CD14-positive monocyte (primary cell): ENCODE results near the gene PKP4. TPM values are rescaled to one million over a fixed set of nuclear protein-coding genes. Genes with fewer than 3 reads are reported as not detected.

Source experiments
- DNase-seq, 3 donors: peaks; one replicate each; pipeline ENCODE4 v3.0.0-alpha.2; 2011 to 2022
- H2AFZ ChIP-seq: 2 replicates; pipeline ENCODE4 v1.6.0; 2012; ENCODE audit warnings: mild to moderate bottlenecking, low read depth, low read length, inconsistent platforms; ENCODE audit not compliant: insufficient read depth, poor library complexity, severe bottlenecking
- H3K27ac ChIP-seq, 2 donors: 1 replicate in 1 of 2; 2 replicates in 1 of 2; pipeline ENCODE4 v1.5.1; 2012 to 2013; ENCODE audit warnings: low read length in 2 of 2, control low read depth in 1 of 2, inconsistent platforms in 1 of 2, low read depth in 1 of 2, mild to moderate bottlenecking in 1 of 2
- H3K27me3 ChIP-seq, 2 donors: one replicate each; pipeline versions ENCODE4 v1.6.0 to v1.6.1; 2011 to 2013; ENCODE audit warnings: low read length in 2 of 2; ENCODE audit not compliant: control insufficient read depth in 2 of 2, insufficient read depth in 2 of 2
- H3K36me3 ChIP-seq, 2 donors: replicated peaks in 1 of 2; 1 replicate in 1 of 2; 2 replicates in 1 of 2; pipeline versions ENCODE4 v1.5.1 to v1.6.1; 2012 to 2013; ENCODE audit warnings: low read length in 2 of 2, control low read depth in 1 of 2, inconsistent platforms in 1 of 2, mild to moderate bottlenecking in 1 of 2; ENCODE audit not compliant: insufficient read depth in 2 of 2, control insufficient read depth in 1 of 2
- H3K4me1 ChIP-seq, 2 donors: 1 replicate in 1 of 2; 2 replicates in 1 of 2; pipeline versions ENCODE4 v1.5.1 to v1.6.1; 2012 to 2013; ENCODE audit warnings: low read length in 2 of 2, control low read depth in 1 of 2, inconsistent platforms in 1 of 2, mild to moderate bottlenecking in 1 of 2, moderate library complexity in 1 of 2; ENCODE audit not compliant: insufficient read depth in 2 of 2, control insufficient read depth in 1 of 2
- H3K4me2 ChIP-seq: replicated peaks from 2 replicates; pipeline ENCODE3; 2012; ENCODE audit warnings: low read length, moderate library complexity, mild to moderate bottlenecking; ENCODE audit not compliant: poor library complexity, severe bottlenecking; ENCODE audit errors: extremely low read depth
- H3K4me3 ChIP-seq, 3 experiments: fragments of 200-600 bp in 1 of 3; sonication (generic) in 1 of 3; replicated peaks in 1 of 3; 1 replicate in 2 of 3; 2 replicates in 1 of 3; pipeline ENCODE4 v1.5.1; 2011 to 2013; ENCODE audit warnings: low read length in 3 of 3, mild to moderate bottlenecking in 3 of 3, control low read depth in 2 of 3, low read depth in 2 of 3, inconsistent platforms in 1 of 3, moderate library complexity in 1 of 3
- H3K79me2 ChIP-seq: 2 replicates; pipeline ENCODE4 v1.6.0; 2012; ENCODE audit warnings: mild to moderate bottlenecking, control low read depth, inconsistent platforms, low read length, moderate library complexity; ENCODE audit not compliant: insufficient read depth
- H3K9ac ChIP-seq: 2 replicates; pipeline ENCODE4 v1.6.0; 2017; ENCODE audit warnings: low read length, mild to moderate bottlenecking; ENCODE audit not compliant: insufficient read depth, poor library complexity, severe bottlenecking
- H3K9me3 ChIP-seq, 2 donors: replicated peaks in 1 of 2; 1 replicate in 1 of 2; 2 replicates in 1 of 2; pipeline versions ENCODE4 v1.5.1 to v1.6.1; 2012 to 2013; ENCODE audit warnings: low read length in 2 of 2, control low read depth in 1 of 2; ENCODE audit not compliant: control insufficient read depth in 1 of 2, insufficient read depth in 1 of 2
- H4K20me1 ChIP-seq: 2 replicates; pipeline ENCODE4 v1.6.0; 2012; ENCODE audit warnings: mild to moderate bottlenecking, low read length, control low read depth, moderate library complexity; ENCODE audit not compliant: insufficient read depth
- H3K27ac Mint-ChIP-seq, 7 donors: one replicate each; pipeline ENCODE4 v1.8.0; 2020; ENCODE audit warnings: mild to moderate bottlenecking in 7 of 7, mixed read lengths in 7 of 7, moderate library complexity in 6 of 7, inconsistent platforms in 2 of 7
- H3K27me3 Mint-ChIP-seq, 3 donors: one replicate each; pipeline ENCODE4 v1.8.0; 2021 to 2022; ENCODE audit warnings: low read depth in 3 of 3, mild to moderate bottlenecking in 3 of 3, mixed read lengths in 3 of 3, moderate library complexity in 3 of 3, inconsistent platforms in 1 of 3
- H3K36me3 Mint-ChIP-seq, 2 donors: one replicate each; pipeline ENCODE4 v1.8.0; 2020; ENCODE audit warnings: mixed read lengths in 2 of 2, inconsistent platforms in 1 of 2, mild to moderate bottlenecking in 1 of 2
- H3K4me1 Mint-ChIP-seq: one replicate; pipeline ENCODE4 v1.8.0; 2020; ENCODE audit warnings: mild to moderate bottlenecking, mixed read lengths
- H3K4me3 Mint-ChIP-seq, 2 donors: one replicate each; pipeline ENCODE4 v1.8.0; 2020; ENCODE audit warnings: mild to moderate bottlenecking in 2 of 2, mixed read lengths in 2 of 2, moderate library complexity in 1 of 2
- H3K9me3 Mint-ChIP-seq, 7 donors: one replicate each; pipeline ENCODE4 v1.8.0; 2020 to 2022; ENCODE audit warnings: mixed read lengths in 7 of 7, mild to moderate bottlenecking in 6 of 7, moderate library complexity in 6 of 7, inconsistent platforms in 2 of 7
- WGBS: methylation state at CpG from one replicate; pipeline ENCODE4 v1.1.5; 2013; ENCODE audit warnings: missing lambda C conversion rate; ENCODE audit not compliant: insufficient coverage; 5-methylcytosine and 5-hydroxymethylcytosine counted together
- intact Hi-C, 2 donors: fragments of 100-400 bp; cut with micrococcal nuclease; formaldehyde crosslinking; loops; one replicate each; pipeline versions ENCODE4 v1.15.0 to v1.15.1; 2023
- polyA plus RNA-seq, 3 donors: library from polyadenylated mRNA; depleted of rRNA in 1 of 3; unstranded in 2 of 3; stranded (reverse) in 1 of 3; fragments of 300-500 nt in 2 of 3; fragments of >200 nt in 1 of 3; fragmentation: Illumina TruSeq in 2 of 3; gene quantifications; 1 replicate in 2 of 3; 2 replicates in 1 of 3; pipeline ENCODE4 v1.2.3, GENCODE V29; 2012 to 2021
- TF ChIP-seq, protein P1 (sequence below): fragments of 200-600 bp; IDR thresholded peaks from one replicate; pipeline ENCODE4 v1.8.0; 2022; ENCODE audit warnings: antibody characterized with exemption, mild to moderate bottlenecking

Gene PKP4
- polyA plus RNA-seq, 3 donors = 0.33 to 9.4 (median 0.73) TPM

DNA sequence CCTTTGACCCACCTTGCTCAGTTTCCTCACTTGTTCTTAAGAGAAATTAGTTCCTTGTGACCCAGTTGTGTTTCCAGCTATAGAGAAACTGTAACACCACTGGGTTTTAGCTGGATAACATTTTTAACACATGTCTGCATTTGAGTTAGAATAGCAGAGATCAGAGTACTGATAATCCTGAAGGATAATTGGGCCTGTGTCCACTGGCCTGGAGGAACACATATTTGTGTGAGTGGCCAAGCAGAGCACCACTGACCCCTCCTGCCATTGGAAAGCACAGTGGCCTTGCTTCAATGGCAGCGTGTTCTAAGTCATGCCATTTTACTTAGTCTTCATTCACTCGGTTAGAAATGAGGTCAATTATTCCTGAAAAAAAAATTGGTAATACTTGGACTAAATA lies 42.6 kb downstream of the PKP4 start:
- no peak overlapping the region for H3K4me2 ChIP-seq
- DNase-seq = no peak
- H3K4me1 Mint-ChIP-seq = no peaks in the 10 kb centered on the region
- no peak overlapping the region for H3K9ac ChIP-seq
- H3K4me3 ChIP-seq = no peak overlapping the region
- H3K27ac ChIP-seq = no peak overlapping the region
- peaks cover 15% of the 10 kb centered on the region for H3K79me2 ChIP-seq
- H2AFZ ChIP-seq = no peak overlapping the region
- peaks cover 0 to 1% (median 0%) of the 10 kb centered on the region in 3 donors for H3K27me3 Mint-ChIP-seq
- intact Hi-C loops = no loop called here
- H4K20me1 ChIP-seq = no peaks in the 10 kb centered on the region
- H3K27ac Mint-ChIP-seq = no peak overlapping the region
- H3K9me3 Mint-ChIP-seq = no peaks in the 10 kb centered on the region
- TF ChIP-seq, protein P1, sequence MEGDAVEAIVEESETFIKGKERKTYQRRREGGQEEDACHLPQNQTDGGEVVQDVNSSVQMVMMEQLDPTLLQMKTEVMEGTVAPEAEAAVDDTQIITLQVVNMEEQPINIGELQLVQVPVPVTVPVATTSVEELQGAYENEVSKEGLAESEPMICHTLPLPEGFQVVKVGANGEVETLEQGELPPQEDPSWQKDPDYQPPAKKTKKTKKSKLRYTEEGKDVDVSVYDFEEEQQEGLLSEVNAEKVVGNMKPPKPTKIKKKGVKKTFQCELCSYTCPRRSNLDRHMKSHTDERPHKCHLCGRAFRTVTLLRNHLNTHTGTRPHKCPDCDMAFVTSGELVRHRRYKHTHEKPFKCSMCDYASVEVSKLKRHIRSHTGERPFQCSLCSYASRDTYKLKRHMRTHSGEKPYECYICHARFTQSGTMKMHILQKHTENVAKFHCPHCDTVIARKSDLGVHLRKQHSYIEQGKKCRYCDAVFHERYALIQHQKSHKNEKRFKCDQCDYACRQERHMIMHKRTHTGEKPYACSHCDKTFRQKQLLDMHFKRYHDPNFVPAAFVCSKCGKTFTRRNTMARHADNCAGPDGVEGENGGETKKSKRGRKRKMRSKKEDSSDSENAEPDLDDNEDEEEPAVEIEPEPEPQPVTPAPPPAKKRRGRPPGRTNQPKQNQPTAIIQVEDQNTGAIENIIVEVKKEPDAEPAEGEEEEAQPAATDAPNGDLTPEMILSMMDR = no peak
- peaks cover 4 to 6% of the 10 kb centered on the region in 2 donors for H3K36me3 Mint-ChIP-seq
- H3K4me1 ChIP-seq = no peaks in the 10 kb centered on the region
- H3K9me3 ChIP-seq = no peaks in the 10 kb centered on the region
- no peak overlapping the region for H3K4me3 Mint-ChIP-seq
- H3K27me3 ChIP-seq = no peaks in the 10 kb centered on the region
- no peaks in the 10 kb centered on the region for H3K36me3 ChIP-seq
- no CpG with 5 or more reads among the region's 2 CpGs for WGBS

DNA sequence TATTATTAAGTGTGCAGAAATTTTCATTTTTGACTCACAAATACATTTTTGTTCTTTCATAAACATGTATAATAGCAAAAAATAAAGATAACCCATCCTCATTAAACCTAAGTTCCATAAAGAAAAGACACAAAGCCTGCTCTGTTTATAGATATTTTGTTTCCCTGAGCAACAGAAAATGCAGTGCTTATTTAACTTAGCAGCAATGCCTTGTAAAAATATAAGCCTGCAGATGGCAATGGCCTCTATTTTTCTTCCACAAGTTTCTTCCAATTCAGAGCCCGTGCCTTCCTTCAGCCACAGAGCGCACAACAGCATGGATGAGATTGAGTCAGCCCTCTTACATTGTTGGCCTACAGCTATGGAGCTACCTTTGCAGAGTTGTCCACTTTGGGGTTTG lies 43.6 kb downstream of the PKP4 start:
- TF ChIP-seq, protein P1 = no peak
- DNase-seq = no peak
- Mint-ChIP-seq H3K27ac (peak overlapping the region in 2 of 7 donors; percentile 2 to 10), H3K4me1 (peaks cover under 1% of the 10 kb centered on the region), H3K36me3 (peaks cover 4 to 6% of the 10 kb centered on the region in 2 donors), H3K9me3 (no peaks in the 10 kb centered on the region), H3K4me3 (no peak overlapping the region), H3K27me3 (peaks cover 0 to 2% (median 0%) of the 10 kb centered on the region in 3 donors)
- Histone ChIP-seq H3K9ac (no peak overlapping the region), H3K4me1 (no peaks in the 10 kb centered on the region), H3K27ac (no peak overlapping the region), H3K79me2 (peaks cover 14% of the 10 kb centered on the region), H3K4me3 (no peak overlapping the region), H3K27me3 (no peaks in the 10 kb centered on the region), H2AFZ (no peak overlapping the region), H4K20me1 (no peaks in the 10 kb centered on the region), H3K4me2 (no peak overlapping the region), H3K9me3 (no peaks in the 10 kb centered on the region), H3K36me3 (no peaks in the 10 kb centered on the region)
- 100% methylated on average over 1 of the region's 2 CpGs for WGBS
- intact Hi-C loops = no loop called here
